ENCODE data around the gene TRIO. TPM values are rescaled to one million over a fixed set of nuclear protein-coding genes. Genes with fewer than 3 reads are reported as not detected.

The TRIO gene
- total RNA-seq, 1 experiment from 2014 or later: 211 TPM

- H4K20me1 ChIP-seq (ENCODE audit: low read length): peaks cover 14% of the 10 kb centered on the region
- no peaks in the 10 kb centered on the region for H3K9me2 ChIP-seq (replicated peaks; ENCODE audit: low read length)
- H3K4me1 ChIP-seq (ENCODE audit: insufficient read depth, low read length): no peaks in the 10 kb centered on the region
- no peak for TF ChIP-seq EZH2phosphoT487 (IDR thresholded peaks at IDR 0.05; ENCODE audit: borderline replicate concordance, low read length)
- TF ChIP-seq EZH2 (IDR thresholded peaks at IDR 0.05; ENCODE audit: low read length, unreplicated experiment): no peak
- TF ChIP-seq, protein P1, sequence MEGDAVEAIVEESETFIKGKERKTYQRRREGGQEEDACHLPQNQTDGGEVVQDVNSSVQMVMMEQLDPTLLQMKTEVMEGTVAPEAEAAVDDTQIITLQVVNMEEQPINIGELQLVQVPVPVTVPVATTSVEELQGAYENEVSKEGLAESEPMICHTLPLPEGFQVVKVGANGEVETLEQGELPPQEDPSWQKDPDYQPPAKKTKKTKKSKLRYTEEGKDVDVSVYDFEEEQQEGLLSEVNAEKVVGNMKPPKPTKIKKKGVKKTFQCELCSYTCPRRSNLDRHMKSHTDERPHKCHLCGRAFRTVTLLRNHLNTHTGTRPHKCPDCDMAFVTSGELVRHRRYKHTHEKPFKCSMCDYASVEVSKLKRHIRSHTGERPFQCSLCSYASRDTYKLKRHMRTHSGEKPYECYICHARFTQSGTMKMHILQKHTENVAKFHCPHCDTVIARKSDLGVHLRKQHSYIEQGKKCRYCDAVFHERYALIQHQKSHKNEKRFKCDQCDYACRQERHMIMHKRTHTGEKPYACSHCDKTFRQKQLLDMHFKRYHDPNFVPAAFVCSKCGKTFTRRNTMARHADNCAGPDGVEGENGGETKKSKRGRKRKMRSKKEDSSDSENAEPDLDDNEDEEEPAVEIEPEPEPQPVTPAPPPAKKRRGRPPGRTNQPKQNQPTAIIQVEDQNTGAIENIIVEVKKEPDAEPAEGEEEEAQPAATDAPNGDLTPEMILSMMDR (conservative IDR thresholded peaks at IDR 0.05; ENCODE audit: low read depth, low read length): no peak
- CTCF ChIA-PET: no interaction called here
- H3K27me3 ChIP-seq (ENCODE audit: low read length): no peaks in the 10 kb centered on the region
- H3K79me2 ChIP-seq (ENCODE audit: low read length): peaks cover 46% of the 10 kb centered on the region
- ATAC-seq: no peak
- H3K27ac ChIP-seq (ENCODE audit: low read length): no peak overlapping the region
- peaks cover 63% of the 10 kb centered on the region for H3K36me3 ChIP-seq (ENCODE audit: low read depth, low read length)
- H3K9ac ChIP-seq (ENCODE audit: low read length): no peak overlapping the region
- POLR2A ChIA-PET (ENCODE audit: unreplicated experiment): interaction anchor here (0.6 kb wide), 1 partner anchor 36 kb away, joined by 4 read pairs; no protein-coding TSS in a partner anchor
- H3K9me3 ChIP-seq (ENCODE audit: low read length): no peaks in the 10 kb centered on the region
- H3K4me2 ChIP-seq (ENCODE audit: low read length): no peak overlapping the region
- no peak for DNase-seq
- intact Hi-C loops (cut with micrococcal nuclease): no loop called here
- no peak overlapping the region for H2AFZ ChIP-seq (ENCODE audit: low read length)
- H3K4me3 ChIP-seq (ENCODE audit: low read length): no peak overlapping the region
- no peaks in the 10 kb centered on the region for H3F3A ChIP-seq (ENCODE audit: low read length, unreplicated experiment)
- BruUV-seq (replicated peaks): no TSS peak
Observed at GRCh38 chr5:14330729-14331385, 187.7 kb downstream of the TRIO start.

DNA sequence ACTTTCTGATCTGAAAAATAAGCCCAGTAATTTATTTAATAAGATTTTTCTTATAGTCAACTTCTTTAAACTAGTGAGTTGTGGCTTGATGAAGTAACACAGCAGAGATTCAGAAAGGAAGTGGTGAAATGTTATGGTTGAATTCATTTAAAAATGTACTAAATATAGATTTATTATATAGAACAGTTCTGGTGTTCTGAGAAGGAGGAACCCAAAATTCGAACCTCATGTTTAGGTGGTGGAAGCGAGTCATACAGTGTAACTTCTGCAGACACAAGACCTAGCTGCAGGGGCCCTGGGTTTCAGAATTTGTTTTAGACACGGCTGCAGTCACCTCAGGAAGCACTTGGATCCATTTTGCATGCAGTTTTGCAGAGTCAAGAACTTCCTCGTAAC, 188.2 kb downstream of the TRIO start:
- no peak for ATAC-seq

More for the DNA sequence above, 188.2 kb downstream of the TRIO start:
- Histone ChIP-seq H3K4me3 (ENCODE audit: low read length) (no peak overlapping the region), H3K27ac (ENCODE audit: low read length) (no peak overlapping the region), H2AFZ (ENCODE audit: low read length) (no peak overlapping the region), H3K9me2 (replicated peaks; ENCODE audit: low read length) (no peaks in the 10 kb centered on the region), H3K9ac (ENCODE audit: low read length) (no peak overlapping the region), H3K79me2 (ENCODE audit: low read length) (peaks cover 42% of the 10 kb centered on the region), H3K9me3 (ENCODE audit: low read length) (no peaks in the 10 kb centered on the region), H3K27me3 (ENCODE audit: low read length) (no peaks in the 10 kb centered on the region), H4K20me1 (ENCODE audit: low read length) (peaks cover 9% of the 10 kb centered on the region; the same call in 1 of the 2 replicates), H3K36me3 (ENCODE audit: low read depth, low read length) (peaks cover 65% of the 10 kb centered on the region), H3K4me2 (ENCODE audit: low read length) (no peak overlapping the region), H3F3A (ENCODE audit: low read length, unreplicated experiment) (no peaks in the 10 kb centered on the region), H3K4me1 (ENCODE audit: insufficient read depth, low read length) (no peaks in the 10 kb centered on the region)
- CTCF ChIA-PET: no interaction called here
- BruUV-seq (replicated peaks): no TSS peak
- DNase-seq: no peak
- intact Hi-C loops (cut with micrococcal nuclease): no loop called here
- POLR2A ChIA-PET (ENCODE audit: unreplicated experiment): no interaction called here
- TF ChIP-seq EZH2phosphoT487 (IDR thresholded peaks at IDR 0.05; ENCODE audit: borderline replicate concordance, low read length) (no peak), EZH2 (IDR thresholded peaks at IDR 0.05; ENCODE audit: low read length, unreplicated experiment) (no peak)
- TF ChIP-seq, protein P1 (conservative IDR thresholded peaks at IDR 0.05; ENCODE audit: low read depth, low read length): no peak
